HL-60 (cell line): ENCODE measurements around the gene FNBP1L.

ENCODE experiments used
- DNase-seq, 2 experiments: peaks; one replicate each; pipeline ENCODE4 v3.0.0-alpha.2; 2010 to 2020; ENCODE audit warnings: low read depth in 1 of 2, low spot score in 1 of 2
- H3K27ac ChIP-seq: fragments of 250-450 bp; sonication (Bioruptor Pico); replicated peaks from 2 replicates; pipeline ENCODE4 v1.5.1; 2020; ENCODE audit warnings: mild to moderate bottlenecking, moderate library complexity
- H3K27me3 ChIP-seq: fragments of 250-450 bp; sonication (Bioruptor Pico); 2 replicates; pipeline ENCODE4 v1.5.1; 2021; ENCODE audit warnings: mild to moderate bottlenecking, moderate library complexity; ENCODE audit not compliant: insufficient read depth, poor library complexity, severe bottlenecking
- H3K4me3 ChIP-seq: replicated peaks from 2 replicates; pipeline ENCODE4 v1.5.1; 2011; ENCODE audit warnings: mild to moderate bottlenecking, control low read depth, low read length; ENCODE audit not compliant: insufficient read depth
- GABPA ChIP-seq: IDR thresholded peaks from 2 replicates; pipeline ENCODE4 v1.6.1; 2012; ENCODE audit warnings: low read depth
- POLR2AphosphoS5 ChIP-seq: IDR thresholded peaks from 2 replicates; pipeline ENCODE4 v1.6.1; 2012; ENCODE audit warnings: low read depth
- REST ChIP-seq: IDR thresholded peaks from 2 replicates; pipeline ENCODE4 v1.6.1; 2012; ENCODE audit warnings: low read depth; ENCODE audit not compliant: insufficient replicate concordance
- SPI1 ChIP-seq: IDR thresholded peaks from 2 replicates; pipeline ENCODE4 v1.6.1; 2012; ENCODE audit warnings: low read depth, mild to moderate bottlenecking, borderline replicate concordance
- TF ChIP-seq, protein P1 (sequence below): IDR thresholded peaks from one replicate; pipeline ENCODE4 v1.5.1; 2011; ENCODE audit warnings: low read length, control low read depth, inconsistent platforms; ENCODE audit not compliant: insufficient read depth

Gene FNBP1L

DNA sequence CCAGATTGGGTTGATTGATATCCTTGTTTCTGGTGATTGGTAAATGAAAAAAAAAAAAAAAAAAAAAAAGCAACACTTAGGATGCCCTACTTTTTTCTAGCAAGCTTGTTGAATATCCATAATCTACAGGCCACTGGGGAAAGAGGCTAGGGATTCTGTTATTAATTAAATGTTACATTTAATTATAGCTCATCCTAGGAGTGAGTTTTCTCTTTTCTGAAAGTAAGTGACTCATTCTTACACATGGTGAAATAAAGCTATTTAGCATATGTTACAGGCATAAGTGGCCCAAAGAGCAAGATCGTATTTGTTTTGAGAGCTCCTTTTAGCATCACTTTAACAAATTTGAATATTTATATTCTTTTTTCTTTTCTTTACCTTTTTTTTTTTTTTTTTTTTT is 94.5 kb downstream of the FNBP1L start:
- Histone ChIP-seq H3K4me3 (no peak overlapping the region), H3K27me3 (no peaks in the 10 kb centered on the region), H3K27ac (no peak overlapping the region)
- TF ChIP-seq GABPA (no peak), REST (no peak), POLR2AphosphoS5 (no peak)
- no peak for DNase-seq

DNA sequence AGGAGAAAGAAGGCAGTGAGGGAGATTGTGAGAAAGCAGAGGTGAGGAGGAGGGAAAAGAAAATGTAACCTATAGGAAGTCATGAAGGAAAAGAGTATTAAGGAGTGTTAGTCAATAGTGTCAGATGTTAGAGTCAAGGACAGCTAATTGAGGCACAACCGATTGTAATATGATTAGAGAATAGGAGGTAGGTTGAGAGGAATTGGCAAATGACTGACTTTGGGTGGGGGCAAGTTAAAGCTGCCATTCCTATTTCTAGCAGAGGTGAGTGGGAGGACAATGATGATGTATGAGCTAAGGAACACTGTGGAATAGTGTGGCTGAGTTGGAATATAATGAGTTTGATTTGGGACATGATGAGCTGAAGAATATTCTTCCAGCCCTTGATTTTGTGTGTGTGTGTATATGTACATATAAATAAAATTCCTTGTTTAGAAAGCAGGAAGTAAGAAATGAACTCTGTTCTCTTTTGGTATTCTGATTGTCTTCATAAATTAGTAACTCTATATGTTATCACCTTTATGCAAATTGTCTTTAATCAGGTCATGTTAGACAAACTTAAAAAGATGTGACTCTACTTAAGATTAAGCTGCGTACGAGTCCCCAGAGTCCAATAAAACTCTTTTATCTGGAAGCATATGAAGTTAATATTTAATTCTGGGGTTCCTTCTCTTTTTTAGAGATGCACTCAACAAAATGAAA is 98.4 kb downstream of the FNBP1L start:
- TF ChIP-seq GABPA, result no peak
- TF ChIP-seq, protein P1, sequence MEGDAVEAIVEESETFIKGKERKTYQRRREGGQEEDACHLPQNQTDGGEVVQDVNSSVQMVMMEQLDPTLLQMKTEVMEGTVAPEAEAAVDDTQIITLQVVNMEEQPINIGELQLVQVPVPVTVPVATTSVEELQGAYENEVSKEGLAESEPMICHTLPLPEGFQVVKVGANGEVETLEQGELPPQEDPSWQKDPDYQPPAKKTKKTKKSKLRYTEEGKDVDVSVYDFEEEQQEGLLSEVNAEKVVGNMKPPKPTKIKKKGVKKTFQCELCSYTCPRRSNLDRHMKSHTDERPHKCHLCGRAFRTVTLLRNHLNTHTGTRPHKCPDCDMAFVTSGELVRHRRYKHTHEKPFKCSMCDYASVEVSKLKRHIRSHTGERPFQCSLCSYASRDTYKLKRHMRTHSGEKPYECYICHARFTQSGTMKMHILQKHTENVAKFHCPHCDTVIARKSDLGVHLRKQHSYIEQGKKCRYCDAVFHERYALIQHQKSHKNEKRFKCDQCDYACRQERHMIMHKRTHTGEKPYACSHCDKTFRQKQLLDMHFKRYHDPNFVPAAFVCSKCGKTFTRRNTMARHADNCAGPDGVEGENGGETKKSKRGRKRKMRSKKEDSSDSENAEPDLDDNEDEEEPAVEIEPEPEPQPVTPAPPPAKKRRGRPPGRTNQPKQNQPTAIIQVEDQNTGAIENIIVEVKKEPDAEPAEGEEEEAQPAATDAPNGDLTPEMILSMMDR, result no peak
- no peak for TF ChIP-seq REST
- TF ChIP-seq POLR2AphosphoS5, result no peak
- no peak for TF ChIP-seq SPI1
- Histone ChIP-seq H3K27me3 (no peaks in the 10 kb centered on the region), H3K27ac (no peak overlapping the region), H3K4me3 (no peak overlapping the region)
- no peak for DNase-seq

- no peaks in the 10 kb centered on the region for H3K27me3 ChIP-seq
- no peak for DNase-seq
- no peak overlapping the region for H3K27ac ChIP-seq
- TF ChIP-seq REST (no peak), POLR2AphosphoS5 (no peak), SPI1 (no peak), GABPA (no peak)
- TF ChIP-seq, protein P1, result no peak
- no peak overlapping the region for H3K4me3 ChIP-seq
Observed at GRCh38 chr1:93549131-93549530, 101.2 kb downstream of the FNBP1L start.
